Right lobe of liver (tissue), 4 donors: ENCODE data around the gene CDC25C.

Source experiments
- POLR2A ChIP-seq: fragments of 450-650 bp; IDR thresholded peaks from one replicate; pipeline ENCODE4 v1.6.1; 2017; ENCODE audit warnings: antibody characterized with exemption, mild to moderate bottlenecking
- TF ChIP-seq, protein P1 (sequence below), 4 donors: fragments of 200-600 bp in 3 of 4; fragments of 450-650 bp in 1 of 4; IDR thresholded peaks; one replicate each; pipeline versions ENCODE4 v1.5.1 to v1.8.0; 2016 to 2022; ENCODE audit warnings: antibody characterized with exemption in 4 of 4, mild to moderate bottlenecking in 2 of 4
- donor health status: DM: no; HTN: no; CAD: no.
- donor health status: DM: no; HTN: no; CAD: no.
- donor health status: DM: no; HTN: yes; CAD: no.

DNA sequence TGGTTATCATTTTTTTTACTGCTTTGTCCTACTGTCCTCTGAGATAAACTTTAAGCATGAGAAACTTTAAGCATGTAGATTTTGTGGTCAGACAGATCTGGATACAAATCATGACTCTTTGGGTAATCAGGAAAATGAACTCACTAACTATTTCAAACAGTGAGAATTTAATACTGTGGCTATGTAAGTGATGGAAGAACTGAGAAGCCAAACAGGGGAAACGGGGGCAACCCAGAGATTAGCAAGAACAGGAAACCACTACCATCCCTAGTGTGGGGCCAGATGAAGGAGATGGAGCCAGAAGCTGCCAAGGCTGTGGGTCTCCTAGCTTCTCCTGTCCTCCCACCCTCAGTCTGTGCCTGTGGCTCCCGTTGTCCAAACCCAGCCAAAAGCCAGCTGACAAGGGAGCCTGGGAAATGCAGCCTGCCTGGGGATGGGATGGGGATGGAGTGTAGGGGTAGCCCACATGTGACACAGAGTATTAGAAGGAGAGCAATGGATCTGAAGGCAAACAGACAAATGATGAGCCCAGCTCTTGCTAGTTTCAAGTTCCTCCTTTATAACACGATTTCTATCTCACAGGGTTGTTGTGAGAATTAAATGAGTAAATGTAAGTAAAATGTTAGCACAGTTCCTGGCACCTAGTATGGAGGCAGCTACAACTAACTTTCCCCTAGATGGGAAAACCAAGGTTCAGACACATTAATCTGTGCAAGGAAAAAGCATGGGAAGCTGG lies 90.8 kb downstream of the CDC25C start:
- TF ChIP-seq, protein P1, sequence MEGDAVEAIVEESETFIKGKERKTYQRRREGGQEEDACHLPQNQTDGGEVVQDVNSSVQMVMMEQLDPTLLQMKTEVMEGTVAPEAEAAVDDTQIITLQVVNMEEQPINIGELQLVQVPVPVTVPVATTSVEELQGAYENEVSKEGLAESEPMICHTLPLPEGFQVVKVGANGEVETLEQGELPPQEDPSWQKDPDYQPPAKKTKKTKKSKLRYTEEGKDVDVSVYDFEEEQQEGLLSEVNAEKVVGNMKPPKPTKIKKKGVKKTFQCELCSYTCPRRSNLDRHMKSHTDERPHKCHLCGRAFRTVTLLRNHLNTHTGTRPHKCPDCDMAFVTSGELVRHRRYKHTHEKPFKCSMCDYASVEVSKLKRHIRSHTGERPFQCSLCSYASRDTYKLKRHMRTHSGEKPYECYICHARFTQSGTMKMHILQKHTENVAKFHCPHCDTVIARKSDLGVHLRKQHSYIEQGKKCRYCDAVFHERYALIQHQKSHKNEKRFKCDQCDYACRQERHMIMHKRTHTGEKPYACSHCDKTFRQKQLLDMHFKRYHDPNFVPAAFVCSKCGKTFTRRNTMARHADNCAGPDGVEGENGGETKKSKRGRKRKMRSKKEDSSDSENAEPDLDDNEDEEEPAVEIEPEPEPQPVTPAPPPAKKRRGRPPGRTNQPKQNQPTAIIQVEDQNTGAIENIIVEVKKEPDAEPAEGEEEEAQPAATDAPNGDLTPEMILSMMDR (IDR thresholded peaks at IDR 0.05): no peak
- no peak for TF ChIP-seq POLR2A
